Measurements from ENCODE around the gene AP1B1.
A peak's percentile ranks its signal among the peaks of the same experiment; 100 is the strongest.

AP1B1 gene

DNA sequence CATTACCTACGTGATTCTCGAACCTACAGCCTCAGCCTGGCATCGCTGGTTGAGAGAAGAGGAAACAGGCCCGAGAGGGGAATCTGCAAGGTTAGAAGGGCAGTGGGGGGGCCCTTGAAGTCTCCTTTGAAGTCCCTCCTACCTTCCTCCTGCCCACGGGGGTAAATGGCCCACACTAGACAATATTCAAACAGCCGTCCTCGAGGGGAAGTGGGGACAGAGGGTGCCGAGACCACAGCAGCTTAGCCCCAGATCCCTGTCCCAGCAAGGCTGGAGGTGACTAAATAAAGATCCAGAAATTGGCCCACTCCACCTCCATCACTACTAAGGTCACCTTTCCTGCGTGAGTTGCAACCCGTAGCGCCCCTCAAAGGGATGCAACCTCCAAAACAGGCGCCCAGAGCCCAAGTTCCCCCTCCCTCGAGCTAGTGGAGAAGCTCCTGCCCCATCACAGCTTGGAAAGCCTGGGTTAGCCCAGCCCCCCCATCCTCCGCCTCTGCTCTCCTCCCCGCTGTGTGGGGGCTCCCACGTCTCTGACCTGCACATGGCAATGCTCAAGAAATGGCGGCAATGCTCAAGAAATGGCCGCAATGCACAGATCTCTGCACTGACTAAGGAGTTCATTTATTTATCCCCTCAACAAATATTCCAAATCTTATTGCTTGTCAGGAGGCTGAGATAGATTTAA, 72.1 kb downstream of the AP1B1 start:
- H3K27me3 ChIP-seq (ENCODE audit: control insufficient read depth, insufficient read depth, low read length), result peaks cover 32% of the 10 kb centered on the region

GRCh38 chr22:29315286-29316140, 72.9 kb downstream of the AP1B1 start, which contains the start of gene RASL10A:
Gene RASL10A, minus strand, starts transcription at chr22:29315697. Its CDS starts 451 bp downstream, at chr22:29315246.
- peaks cover 24% of the 10 kb centered on the region for H3K4me1 ChIP-seq (ENCODE audit: control insufficient read depth, insufficient read depth, low read length)
- H3K9me3 ChIP-seq (replicated peaks; ENCODE audit: low read length), result no peaks in the 10 kb centered on the region
- peak within 1 kb of the TSS; percentile 74 for H3K4me2 ChIP-seq (ENCODE audit: low read length)
- H3K36me3 ChIP-seq (ENCODE audit: insufficient read depth, low read length), result peaks cover 12% of the 10 kb centered on the region
- H3K27me3 ChIP-seq (ENCODE audit: control insufficient read depth, insufficient read depth, low read length), result peaks cover 32% of the 10 kb centered on the region
- peak within 1 kb of the TSS; percentile 58 for H3K4me3 ChIP-seq (ENCODE audit: low read length)
- no peak within 1 kb of the TSS for H3K9ac ChIP-seq (ENCODE audit: low read depth, low read length)

More for the DNA sequence above, 72.1 kb downstream of the AP1B1 start:
- Histone ChIP-seq H3K4me2 (ENCODE audit: low read length) (no peak overlapping the region), H3K36me3 (ENCODE audit: insufficient read depth, low read length) (peaks cover 12% of the 10 kb centered on the region), H3K4me3 (ENCODE audit: low read length) (no peak overlapping the region), H3K4me1 (ENCODE audit: control insufficient read depth, insufficient read depth, low read length) (peaks cover 17% of the 10 kb centered on the region), H3K9ac (ENCODE audit: low read depth, low read length) (no peak overlapping the region), H3K9me3 (replicated peaks; ENCODE audit: low read length) (no peaks in the 10 kb centered on the region)

DNA sequence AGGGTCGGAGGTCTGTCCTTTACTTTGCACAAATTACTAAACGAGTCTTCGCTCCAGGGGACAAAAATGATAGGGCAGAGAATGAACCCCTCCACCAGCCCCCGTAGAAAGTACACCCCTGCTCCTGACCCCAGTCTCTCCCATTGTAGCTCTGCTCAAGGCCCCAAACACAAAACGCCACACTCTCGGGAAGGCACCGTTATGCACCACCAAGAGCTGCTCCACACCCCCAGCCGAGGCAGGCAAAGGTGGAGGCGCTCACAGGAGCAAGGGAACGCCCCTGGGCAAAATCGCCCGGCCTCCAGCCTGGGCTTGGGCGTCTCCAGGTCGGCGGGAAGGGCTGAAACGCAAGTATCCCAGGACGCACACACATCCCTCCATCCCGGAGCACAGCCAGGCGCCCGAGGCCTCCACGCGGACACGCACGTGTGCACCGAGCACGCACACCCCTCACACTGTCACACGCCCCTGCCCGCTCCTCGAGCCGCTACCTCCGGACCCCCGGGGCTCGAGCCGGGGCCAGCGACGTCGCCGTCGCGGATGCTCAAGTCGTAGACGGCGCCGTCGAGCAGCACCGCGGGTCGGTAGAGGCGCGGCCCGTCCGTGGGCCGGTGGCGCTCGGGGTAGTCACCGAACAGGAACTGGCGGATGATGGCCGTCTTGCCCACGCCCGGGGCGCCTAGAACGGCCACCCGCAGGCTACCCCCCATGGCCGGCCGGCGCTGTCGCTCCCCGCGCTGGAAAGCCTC, 73.7 kb downstream of the AP1B1 start:
- Histone ChIP-seq H3K27me3 (ENCODE audit: control insufficient read depth, insufficient read depth, low read length) (peaks cover 32% of the 10 kb centered on the region), H3K4me1 (ENCODE audit: control insufficient read depth, insufficient read depth, low read length) (peaks cover 29% of the 10 kb centered on the region), H3K4me3 (ENCODE audit: low read length) (peak overlapping the region; percentile 58), H3K4me2 (ENCODE audit: low read length) (peak overlapping the region; percentile 74), H3K9me3 (replicated peaks; ENCODE audit: low read length) (no peaks in the 10 kb centered on the region), H3K36me3 (ENCODE audit: insufficient read depth, low read length) (peaks cover 12% of the 10 kb centered on the region), H3K9ac (ENCODE audit: low read depth, low read length) (no peak overlapping the region)

DNA sequence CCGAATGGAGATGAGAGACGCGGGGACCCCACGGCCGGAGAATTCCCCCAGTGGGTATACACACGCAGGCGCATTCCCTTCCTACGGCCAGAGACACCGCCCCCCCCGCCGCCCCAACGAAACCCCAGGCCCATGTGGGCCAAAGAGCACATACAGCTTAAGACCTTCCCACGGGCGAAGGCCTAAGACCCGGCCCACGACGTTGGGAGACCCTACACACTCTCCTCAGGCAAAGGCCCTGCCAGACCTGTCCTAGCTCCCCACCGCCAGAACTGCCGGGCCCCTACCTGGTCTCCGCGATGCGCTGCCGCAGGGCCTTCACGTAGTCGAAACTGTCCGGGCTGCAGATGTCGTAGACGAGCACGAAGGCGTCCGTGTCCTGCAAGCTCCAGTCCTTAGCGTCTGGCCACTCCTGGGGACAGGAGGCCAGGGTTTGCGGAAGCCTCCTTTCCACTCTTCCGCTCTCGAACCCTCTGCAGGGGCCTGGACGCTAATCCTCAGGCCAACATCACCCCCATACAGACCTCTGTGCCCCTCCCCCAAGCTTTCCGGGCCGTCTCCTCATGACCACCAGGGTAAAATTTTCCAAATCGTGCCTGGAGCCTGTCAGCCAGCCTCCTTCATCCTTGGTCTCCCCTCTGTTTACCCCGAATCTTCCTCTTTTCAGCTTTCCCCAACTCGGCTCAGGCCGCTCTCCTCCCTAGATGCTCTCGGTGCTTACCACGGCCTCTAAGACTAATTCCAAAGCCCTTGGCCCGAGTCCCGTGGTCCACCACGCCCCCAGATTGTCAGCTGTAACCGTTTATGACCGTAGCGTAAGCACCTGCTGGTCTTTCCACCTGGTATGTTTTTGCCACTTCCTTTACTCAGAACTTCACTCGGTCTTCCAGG, 74.5 kb downstream of the AP1B1 start:
- no peak overlapping the region for H3K9ac ChIP-seq (ENCODE audit: low read depth, low read length)
- H3K4me3 ChIP-seq (ENCODE audit: low read length), result no peak overlapping the region
- H3K4me2 ChIP-seq (ENCODE audit: low read length), result no peak overlapping the region
- H3K36me3 ChIP-seq (ENCODE audit: insufficient read depth, low read length), result peaks cover 12% of the 10 kb centered on the region
- H3K4me1 ChIP-seq (ENCODE audit: control insufficient read depth, insufficient read depth, low read length), result peaks cover 38% of the 10 kb centered on the region
- H3K27me3 ChIP-seq (ENCODE audit: control insufficient read depth, insufficient read depth, low read length), result peaks cover 32% of the 10 kb centered on the region
- H3K9me3 ChIP-seq (replicated peaks; ENCODE audit: low read length), result no peaks in the 10 kb centered on the region

- Histone ChIP-seq H3K4me1 (ENCODE audit: control insufficient read depth, insufficient read depth, low read length) (peaks cover 44% of the 10 kb centered on the region), H3K4me2 (ENCODE audit: low read length) (no peak overlapping the region), H3K4me3 (ENCODE audit: low read length) (no peak overlapping the region), H3K27me3 (ENCODE audit: control insufficient read depth, insufficient read depth, low read length) (peaks cover 32% of the 10 kb centered on the region), H3K9ac (ENCODE audit: low read depth, low read length) (no peak overlapping the region), H3K9me3 (replicated peaks; ENCODE audit: low read length) (no peaks in the 10 kb centered on the region), H3K36me3 (ENCODE audit: insufficient read depth, low read length) (peaks cover 12% of the 10 kb centered on the region)
Measured at GRCh38 chr22:29313126-29313575, 75.2 kb downstream of the AP1B1 start.

- Histone ChIP-seq H3K4me3 (ENCODE audit: low read length) (no peak overlapping the region), H3K9ac (ENCODE audit: low read depth, low read length) (no peak overlapping the region), H3K36me3 (ENCODE audit: insufficient read depth, low read length) (peaks cover 12% of the 10 kb centered on the region), H3K9me3 (replicated peaks; ENCODE audit: low read length) (no peaks in the 10 kb centered on the region), H3K27me3 (ENCODE audit: control insufficient read depth, insufficient read depth, low read length) (peaks cover 32% of the 10 kb centered on the region), H3K4me1 (ENCODE audit: control insufficient read depth, insufficient read depth, low read length) (peaks cover 51% of the 10 kb centered on the region), H3K4me2 (ENCODE audit: low read length) (no peak overlapping the region)
Measured at GRCh38 chr22:29312218-29313125, 75.9 kb downstream of the AP1B1 start.

DNA sequence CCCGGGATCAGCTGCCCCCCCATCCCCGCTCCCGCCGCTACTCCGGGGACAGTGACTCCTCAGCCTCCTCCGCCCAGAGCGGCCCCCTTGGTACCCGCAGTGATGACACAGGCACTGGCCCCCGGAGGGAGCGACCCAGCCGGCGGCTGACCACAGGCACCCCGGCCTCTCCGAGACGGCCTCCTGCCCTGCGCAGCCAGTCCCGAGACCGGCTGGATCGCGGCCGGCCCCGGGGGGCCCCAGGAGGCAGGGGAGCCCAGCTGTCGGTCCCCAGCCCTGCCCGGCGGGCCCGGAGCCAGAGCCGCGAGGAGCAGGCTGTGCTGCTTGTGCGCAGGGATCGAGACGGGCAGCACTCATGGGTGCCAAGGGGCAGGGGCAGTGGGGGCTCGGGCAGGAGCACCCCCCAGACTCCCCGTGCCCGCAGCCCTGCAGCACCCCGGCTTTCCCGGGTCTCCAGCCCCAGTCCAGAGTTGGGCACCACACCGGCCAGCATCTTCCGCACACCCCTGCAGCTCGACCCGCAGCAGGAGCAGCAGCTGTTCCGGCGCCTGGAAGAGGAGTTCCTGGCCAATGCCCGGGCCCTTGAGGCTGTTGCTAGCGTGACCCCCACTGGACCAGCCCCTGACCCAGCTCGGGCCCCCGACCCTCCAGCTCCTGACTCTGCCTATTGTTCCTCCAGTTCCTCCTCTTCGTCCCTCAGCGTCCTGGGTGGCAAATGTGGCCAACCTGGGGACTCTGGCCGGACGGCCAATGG, 76.7 kb downstream of the AP1B1 start:
- Histone ChIP-seq H3K4me2 (ENCODE audit: low read length) (peak overlapping the region; percentile 73), H3K36me3 (ENCODE audit: insufficient read depth, low read length) (peaks cover 12% of the 10 kb centered on the region), H3K9me3 (replicated peaks; ENCODE audit: low read length) (no peaks in the 10 kb centered on the region), H3K4me1 (ENCODE audit: control insufficient read depth, insufficient read depth, low read length) (peaks cover 53% of the 10 kb centered on the region), H3K4me3 (ENCODE audit: low read length) (peak overlapping the region; percentile 38), H3K9ac (ENCODE audit: low read depth, low read length) (peak overlapping the region; percentile 77), H3K27me3 (ENCODE audit: control insufficient read depth, insufficient read depth, low read length) (peaks cover 29% of the 10 kb centered on the region)

DNA sequence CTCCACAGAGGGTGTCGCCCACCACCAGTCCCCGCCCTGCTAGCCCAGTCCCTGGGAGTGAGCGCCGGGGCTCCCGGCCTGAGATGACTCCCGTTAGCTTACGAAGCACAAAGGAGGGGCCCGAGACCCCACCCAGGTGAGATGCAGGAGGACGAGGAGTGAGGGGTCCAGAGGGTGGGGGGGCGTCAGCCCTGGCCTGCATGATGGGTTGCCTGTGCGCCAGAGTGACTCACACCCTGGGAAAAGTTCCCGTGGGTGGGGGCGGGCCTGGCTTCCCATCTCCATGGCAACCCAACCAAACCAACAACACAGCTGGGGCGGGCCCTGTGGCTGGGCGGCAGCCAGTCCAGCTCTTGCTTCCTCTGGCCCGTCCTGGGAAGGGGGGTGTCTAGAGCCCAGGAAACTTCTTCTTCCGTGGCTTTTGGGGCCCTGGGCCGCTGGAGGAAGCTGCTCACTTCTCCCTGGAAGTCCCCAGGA, 77.5 kb downstream of the AP1B1 start:
- H3K9ac ChIP-seq (ENCODE audit: low read depth, low read length), result peak overlapping the region; percentile 77
- H3K4me1 ChIP-seq (ENCODE audit: control insufficient read depth, insufficient read depth, low read length), result peaks cover 55% of the 10 kb centered on the region
- H3K36me3 ChIP-seq (ENCODE audit: insufficient read depth, low read length), result peaks cover 12% of the 10 kb centered on the region
- H3K27me3 ChIP-seq (ENCODE audit: control insufficient read depth, insufficient read depth, low read length), result peaks cover 22% of the 10 kb centered on the region
- H3K9me3 ChIP-seq (replicated peaks; ENCODE audit: low read length), result no peaks in the 10 kb centered on the region
- H3K4me3 ChIP-seq (ENCODE audit: low read length), result peak overlapping the region; percentile 48
- peak overlapping the region; percentile 73 for H3K4me2 ChIP-seq (ENCODE audit: low read length)

GRCh38 chr22:29310065-29310862, 78.1 kb downstream of the AP1B1 start:
- peak overlapping the region; percentile 99 for H3K4me2 ChIP-seq (ENCODE audit: low read length)
- H3K4me3 ChIP-seq (ENCODE audit: low read length), result peak overlapping the region; percentile 48
- peak overlapping the region; percentile 76 for H3K9ac ChIP-seq (ENCODE audit: low read depth, low read length)
- H3K4me1 ChIP-seq (ENCODE audit: control insufficient read depth, insufficient read depth, low read length), result peaks cover 56% of the 10 kb centered on the region
- H3K9me3 ChIP-seq (replicated peaks; ENCODE audit: low read length), result no peaks in the 10 kb centered on the region
- H3K27me3 ChIP-seq (ENCODE audit: control insufficient read depth, insufficient read depth, low read length), result peaks cover 20% of the 10 kb centered on the region
- peaks cover 12% of the 10 kb centered on the region for H3K36me3 ChIP-seq (ENCODE audit: insufficient read depth, low read length)
